Smooth muscle cell (in vitro differentiated cells): ENCODE results near the gene MSH3. TPM values are rescaled to one million over a fixed set of nuclear protein-coding genes. Genes with fewer than 3 reads are reported as not detected.

Source experiments
- DNase-seq: peaks from one replicate; lab custom pipeline; 2025; ENCODE audit not compliant: unreplicated experiment; lab: John Stamatoyannopoulos, UW
- H2AFZ ChIP-seq: fragments of 200-600 bp; sonication (generic); 2 replicates; pipeline ENCODE4 v1.6.0; 2016; ENCODE audit warnings: antibody characterized with exemption, low read depth, mild to moderate bottlenecking
- H3F3A ChIP-seq: fragments of 200-600 bp; sonication (generic); 2 replicates; pipeline ENCODE4 v1.6.0; 2017; ENCODE audit warnings: antibody characterized with exemption, low read depth
- H3K27ac ChIP-seq: fragments of 200-600 bp; sonication (generic); 2 replicates; pipeline ENCODE4 v1.5.1; 2016; ENCODE audit warnings: low read depth, mild to moderate bottlenecking
- H3K27me3 ChIP-seq: fragments of 200-600 bp; sonication (generic); 2 replicates; pipeline ENCODE4 v1.6.1; 2016; ENCODE audit warnings: low read depth, mild to moderate bottlenecking
- H3K36me3 ChIP-seq: fragments of 200-600 bp; sonication (generic); 2 replicates; pipeline ENCODE4 v1.5.1; 2016; ENCODE audit warnings: low read depth
- H3K4me1 ChIP-seq: fragments of 200-600 bp; sonication (generic); 2 replicates; pipeline ENCODE4 v1.5.1; 2016; ENCODE audit warnings: low read depth
- H3K4me2 ChIP-seq: fragments of 200-600 bp; sonication (generic); 2 replicates; pipeline ENCODE4 v1.6.0; 2016; ENCODE audit warnings: mild to moderate bottlenecking
- H3K4me3 ChIP-seq: fragments of 200-600 bp; sonication (generic); 2 replicates; pipeline ENCODE4 v1.5.1; 2016; ENCODE audit warnings: mild to moderate bottlenecking
- H3K79me2 ChIP-seq: fragments of 200-600 bp; sonication (generic); 2 replicates; pipeline ENCODE4 v1.6.0; 2016; ENCODE audit warnings: low read depth, mild to moderate bottlenecking
- H3K9ac ChIP-seq: fragments of 200-600 bp; sonication (generic); 2 replicates; pipeline ENCODE4 v1.6.0; 2016; ENCODE audit warnings: low read depth
- H3K9me3 ChIP-seq: fragments of 200-600 bp; sonication (generic); replicated peaks from 2 replicates; pipeline ENCODE4 v1.5.1; 2016; ENCODE audit warnings: low read depth
- H4K20me1 ChIP-seq: fragments of 200-600 bp; sonication (generic); 2 replicates; pipeline ENCODE4 v1.6.0; 2016; ENCODE audit warnings: low read depth
- CTCF ChIP-seq: fragments of 200-600 bp; sonication (generic); IDR thresholded peaks from 2 replicates; pipeline ENCODE4 v1.5.1; 2017; ENCODE audit warnings: borderline replicate concordance, mild to moderate bottlenecking, antibody characterized with exemption; ENCODE audit not compliant: insufficient read depth, poor library complexity, severe bottlenecking
- WGBS: methylation state at CpG from one replicate; pipeline ENCODE4 v1.1.7; 2016; ENCODE audit warnings: low lambda C conversion rate; 5-methylcytosine and 5-hydroxymethylcytosine counted together
- polyA plus RNA-seq: library from polyadenylated mRNA; unstranded; fragments of >200 nt; fragmentation: Nextera tagmentation; extraction: Ambion mirVana; gene quantifications from 2 replicates; pipeline ENCODE4 v1.2.1, GENCODE V29; 2016
- total RNA-seq: library from RNA; depleted of rRNA; stranded (reverse); fragments of >200 nt; gene quantifications from 2 replicates; pipeline ENCODE4 v1.2.3, GENCODE V29; 2014

Gene MSH3
- total and polyA plus RNA-seq, 2 experiments from 2014 or later, result 5.1 to 12.6 TPM

GRCh38 chr5:80703291-80703690 is 48.8 kb downstream of the MSH3 start:
- Histone ChIP-seq H3K36me3 (no peaks in the 10 kb centered on the region), H3K4me2 (no peak overlapping the region), H3F3A (no peaks in the 10 kb centered on the region), H3K4me3 (no peak overlapping the region), H2AFZ (no peak overlapping the region), H4K20me1 (no peaks in the 10 kb centered on the region), H3K27ac (no peak overlapping the region), H3K27me3 (no peaks in the 10 kb centered on the region), H3K4me1 (peaks cover 12% of the 10 kb centered on the region), H3K9me3 (no peaks in the 10 kb centered on the region), H3K79me2 (no peaks in the 10 kb centered on the region), H3K9ac (no peak overlapping the region)
- DNase-seq, result no peak
- TF ChIP-seq CTCF, result no peak

GRCh38 chr5:80703747-80704146 is 49.3 kb downstream of the MSH3 start:
- no peaks in the 10 kb centered on the region for H3K79me2 ChIP-seq
- DNase-seq, result no peak
- H3K4me1 ChIP-seq, result peaks cover 12% of the 10 kb centered on the region
- H3K4me2 ChIP-seq, result no peak overlapping the region
- no peak overlapping the region for H3K9ac ChIP-seq
- no peaks in the 10 kb centered on the region for H3F3A ChIP-seq
- no peak overlapping the region for H3K27ac ChIP-seq
- no peaks in the 10 kb centered on the region for H3K9me3 ChIP-seq
- H3K27me3 ChIP-seq, result no peaks in the 10 kb centered on the region
- H3K36me3 ChIP-seq, result no peaks in the 10 kb centered on the region
- WGBS, result 89% methylated on average over 5 of the region's 5 CpGs
- H3K4me3 ChIP-seq, result no peak overlapping the region
- no peak overlapping the region for H2AFZ ChIP-seq
- no peaks in the 10 kb centered on the region for H4K20me1 ChIP-seq
- no peak for TF ChIP-seq CTCF

- TF ChIP-seq CTCF, result no peak
- 86% methylated on average over 1 of the region's 1 CpG for WGBS
- no peak overlapping the region for H3K27ac ChIP-seq
Observed at GRCh38 chr5:80704221-80704620, 49.8 kb downstream of the MSH3 start.

GRCh38 chr5:80705216-80705769 is 50.8 kb downstream of the MSH3 start:
- Histone ChIP-seq H3K9ac (no peak overlapping the region), H3K9me3 (no peaks in the 10 kb centered on the region), H3K4me2 (no peak overlapping the region), H2AFZ (no peak overlapping the region), H3F3A (no peaks in the 10 kb centered on the region), H3K27me3 (no peaks in the 10 kb centered on the region), H3K4me3 (no peak overlapping the region), H4K20me1 (no peaks in the 10 kb centered on the region), H3K4me1 (peaks cover 12% of the 10 kb centered on the region), H3K79me2 (no peaks in the 10 kb centered on the region), H3K27ac (no peak overlapping the region), H3K36me3 (no peaks in the 10 kb centered on the region)
- DNase-seq, result no peak
- 83% methylated on average over 6 of the region's 6 CpGs for WGBS
- TF ChIP-seq CTCF, result no peak

More at GRCh38 chr5:80704221-80704620, 49.8 kb downstream of the MSH3 start:
- H4K20me1 ChIP-seq, result no peaks in the 10 kb centered on the region
- H3K36me3 ChIP-seq, result no peaks in the 10 kb centered on the region
- H3K9ac ChIP-seq, result no peak overlapping the region
- no peaks in the 10 kb centered on the region for H3K27me3 ChIP-seq
- H2AFZ ChIP-seq, result no peak overlapping the region
- H3F3A ChIP-seq, result no peaks in the 10 kb centered on the region
- H3K4me2 ChIP-seq, result no peak overlapping the region
- peaks cover 12% of the 10 kb centered on the region for H3K4me1 ChIP-seq
- H3K4me3 ChIP-seq, result no peak overlapping the region
- no peaks in the 10 kb centered on the region for H3K9me3 ChIP-seq
- H3K79me2 ChIP-seq, result no peaks in the 10 kb centered on the region
- DNase-seq, result no peak
